DMS153 treated with DMSO at 0.1 percent for 48 hours (cell line): ENCODE measurements around the gene TASOR2.

Experiments used
- DNase-seq: peaks from one replicate; lab custom pipeline; 2025; ENCODE audit not compliant: unreplicated experiment; lab: John Stamatoyannopoulos, UW

Gene TASOR2

DNA sequence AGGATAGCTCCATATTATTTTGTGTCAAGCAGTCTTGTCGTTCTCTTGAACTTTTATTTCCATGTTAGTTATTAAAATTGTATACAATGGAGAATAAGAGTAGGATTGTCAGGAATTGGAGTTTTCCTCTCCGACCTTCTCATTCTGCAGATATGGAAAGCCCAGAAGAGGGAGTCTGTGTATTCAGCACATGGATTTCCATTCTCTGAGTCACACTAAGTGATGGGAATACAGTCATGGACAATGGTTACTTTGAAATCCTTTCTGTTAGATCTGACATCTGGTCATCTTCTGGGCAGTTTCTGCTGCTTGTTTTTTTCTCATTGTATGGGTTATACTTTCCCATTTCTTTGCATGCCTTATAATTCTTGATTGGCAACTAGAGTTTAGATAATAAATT is 5.0 kb upstream of the TASOR2 start:
- no peak for DNase-seq

- DNase-seq = no peak
Observed at GRCh38 chr10:5681930-5682329, 2.7 kb upstream of the TASOR2 start.

GRCh38 chr10:5683065-5683464 is 1.6 kb upstream of the TASOR2 start:
- no peak for DNase-seq

- DNase-seq = no peak
Observed at GRCh38 chr10:5684971-5685763, 529 bp downstream of the TASOR2 start.

- no peak for DNase-seq
Observed at GRCh38 chr10:5685764-5686240, 1.2 kb downstream of the TASOR2 start.

- no peak for DNase-seq
Observed at GRCh38 chr10:5688587-5688986, 3.9 kb downstream of the TASOR2 start.

DNA sequence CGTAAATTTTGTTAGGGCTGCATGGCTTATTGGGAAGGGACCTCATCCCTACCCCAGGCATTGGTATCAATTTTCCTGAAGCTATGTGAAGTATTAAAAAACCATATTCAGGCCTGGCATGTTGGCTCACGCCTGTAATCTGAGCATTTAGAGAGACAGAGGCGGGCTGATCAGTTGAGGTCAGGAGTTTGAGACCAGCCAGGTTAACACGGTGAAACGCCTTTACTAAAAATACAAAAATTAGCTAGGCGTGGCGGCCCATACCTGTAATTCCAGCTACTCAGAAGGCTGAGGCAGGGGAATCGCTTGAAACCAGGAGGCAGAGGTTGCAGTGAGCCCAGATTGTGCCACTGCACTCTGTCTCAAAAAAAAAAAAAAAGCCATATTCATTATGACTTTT is 7.1 kb downstream of the TASOR2 start:
- DNase-seq = no peak

DNA sequence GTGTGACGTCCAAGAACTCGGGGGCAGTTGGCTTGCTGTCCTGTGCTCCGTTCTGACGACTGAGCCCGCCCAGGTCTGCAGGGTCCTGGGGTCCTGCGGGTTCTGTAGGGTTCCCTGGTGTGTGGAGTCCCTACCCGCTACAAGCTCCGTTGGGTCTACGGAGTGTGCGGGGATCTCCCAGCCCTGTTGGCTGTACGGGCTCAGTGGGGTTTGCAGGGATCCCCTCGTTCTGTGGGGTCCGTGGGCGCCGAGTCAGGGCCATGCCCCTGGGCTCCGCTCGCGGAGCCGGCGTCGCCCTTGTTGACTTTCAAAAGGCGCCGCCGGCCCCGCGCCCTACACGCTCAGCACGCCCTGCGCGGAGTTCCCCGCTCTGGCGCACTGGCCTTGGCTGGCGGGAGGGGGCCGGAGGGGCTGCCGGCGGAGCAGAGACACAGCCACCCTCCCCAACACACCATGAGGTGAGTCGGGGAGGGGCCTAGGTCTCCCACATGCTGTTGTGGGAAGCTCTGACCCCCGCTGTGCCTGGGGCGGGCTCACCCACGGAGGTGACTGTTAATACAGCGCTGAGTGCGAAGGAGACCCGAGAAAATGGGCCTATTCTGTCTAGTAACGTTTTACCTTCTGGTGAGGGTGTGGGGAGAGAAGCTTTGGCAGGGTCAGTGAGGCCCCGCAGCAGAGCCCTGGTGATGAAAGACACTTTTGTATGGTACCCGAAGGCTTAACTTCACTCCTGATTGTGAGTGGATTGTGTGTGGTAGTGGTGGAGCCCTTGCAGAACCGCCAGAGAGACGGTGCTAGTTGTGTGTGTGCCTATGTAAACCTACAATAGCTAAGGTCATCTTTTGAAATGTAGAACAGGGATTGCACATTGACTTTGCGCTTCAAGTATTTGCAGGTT is 8.1 kb downstream of the TASOR2 start:
- DNase-seq = no peak

DNA sequence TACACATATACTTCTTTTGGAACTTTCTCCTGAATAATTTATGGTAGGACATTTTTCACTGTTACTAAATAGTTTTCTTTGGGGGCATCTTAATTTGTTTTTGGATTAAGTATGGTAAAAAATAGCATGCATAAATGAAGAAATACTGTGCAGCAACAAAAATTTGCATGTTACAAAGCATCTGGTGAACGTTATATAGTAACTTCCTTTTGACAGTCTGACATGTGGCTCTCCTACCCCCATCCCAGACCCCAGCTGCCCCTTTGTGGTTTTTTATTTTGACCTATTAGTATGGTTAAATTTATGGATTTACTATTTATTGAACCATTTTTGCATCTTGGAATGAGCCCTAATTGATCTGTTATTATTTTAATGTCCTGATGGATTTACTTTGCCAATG is 9.9 kb downstream of the TASOR2 start:
- no peak for DNase-seq

GRCh38 chr10:5697342-5697741 is 12.7 kb downstream of the TASOR2 start:
- DNase-seq = no peak

DNA sequence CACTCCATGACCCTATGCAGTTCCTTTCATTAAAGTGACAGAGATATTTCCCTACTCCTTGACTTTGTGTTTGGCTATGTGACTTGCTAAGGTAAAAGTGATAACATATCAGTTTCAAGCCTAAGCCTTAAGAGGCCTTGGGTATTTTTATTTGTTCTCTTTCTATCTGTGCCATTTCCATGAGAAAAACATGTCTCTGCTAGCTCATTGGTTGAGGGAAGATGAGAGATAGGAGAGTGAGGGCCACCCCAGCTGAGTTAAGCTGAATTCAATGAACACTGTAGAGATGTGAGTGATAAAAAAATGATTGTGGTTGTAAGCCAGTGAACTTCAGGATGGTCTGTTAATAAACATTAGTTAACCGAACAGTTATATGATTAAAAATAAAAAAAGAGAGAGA is 13.4 kb downstream of the TASOR2 start:
- DNase-seq = no peak

- DNase-seq = no peak
Observed at GRCh38 chr10:5708356-5708755, 23.7 kb downstream of the TASOR2 start.

DNA sequence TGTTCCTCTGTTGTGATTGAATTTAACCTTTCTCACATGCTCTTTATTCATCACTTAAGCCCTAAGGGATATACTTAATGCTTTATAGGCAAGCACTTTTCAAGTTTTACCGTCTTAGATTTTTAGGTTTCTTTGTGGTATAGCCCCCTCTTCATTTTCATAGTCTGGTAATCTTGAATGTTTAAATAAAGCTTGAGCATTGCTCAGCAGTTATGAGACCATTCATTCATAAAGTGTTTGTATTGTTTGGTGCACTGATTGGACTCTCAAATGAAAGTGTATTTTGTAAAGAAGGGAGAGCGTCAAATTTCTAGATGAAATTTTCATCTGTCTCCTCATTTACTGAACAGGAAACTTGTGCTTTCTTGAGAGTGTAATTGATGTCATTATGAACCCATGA is 25.2 kb downstream of the TASOR2 start:
- DNase-seq = no peak

GRCh38 chr10:5710859-5711258 is 26.2 kb downstream of the TASOR2 start:
- DNase-seq = no peak

DNA sequence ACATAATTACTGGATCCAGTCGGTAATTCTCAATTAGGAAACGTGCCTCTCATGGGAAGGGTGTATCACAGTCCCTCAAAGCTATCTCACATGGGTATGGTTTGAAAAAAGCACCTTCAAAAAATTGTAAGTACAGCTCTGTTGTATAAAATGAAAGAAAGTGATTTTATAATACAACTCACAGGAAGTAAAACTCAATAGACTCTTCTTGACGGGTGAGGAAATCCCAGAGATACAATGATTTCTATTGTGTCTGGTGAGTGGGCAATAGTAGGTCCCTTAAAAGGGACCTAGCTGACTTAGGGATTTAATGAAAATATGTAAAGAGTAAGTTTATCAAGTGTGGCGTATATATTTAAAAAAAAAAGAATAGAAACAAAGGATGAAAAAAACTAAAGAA is 27.0 kb downstream of the TASOR2 start:
- DNase-seq = no peak

DNA sequence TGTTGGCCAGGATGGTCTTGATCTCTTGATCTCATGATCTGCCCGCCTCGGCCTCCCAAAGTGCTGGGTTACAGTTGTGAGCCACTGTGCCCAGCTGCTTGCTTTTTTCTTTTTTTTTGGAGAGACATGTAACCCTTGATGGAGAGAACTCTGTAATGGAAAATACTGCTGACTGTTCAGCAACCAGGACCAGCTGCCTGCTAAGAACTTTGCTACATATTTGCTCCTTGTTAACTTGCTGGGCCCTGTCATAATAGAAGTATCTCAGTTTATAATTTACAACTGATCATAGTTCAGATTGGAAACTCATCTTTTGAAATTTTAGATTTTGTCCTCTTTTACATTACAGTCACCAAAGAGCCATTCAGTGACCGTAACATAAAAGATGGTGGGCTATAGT is 34.9 kb downstream of the TASOR2 start:
- no peak for DNase-seq

DNA sequence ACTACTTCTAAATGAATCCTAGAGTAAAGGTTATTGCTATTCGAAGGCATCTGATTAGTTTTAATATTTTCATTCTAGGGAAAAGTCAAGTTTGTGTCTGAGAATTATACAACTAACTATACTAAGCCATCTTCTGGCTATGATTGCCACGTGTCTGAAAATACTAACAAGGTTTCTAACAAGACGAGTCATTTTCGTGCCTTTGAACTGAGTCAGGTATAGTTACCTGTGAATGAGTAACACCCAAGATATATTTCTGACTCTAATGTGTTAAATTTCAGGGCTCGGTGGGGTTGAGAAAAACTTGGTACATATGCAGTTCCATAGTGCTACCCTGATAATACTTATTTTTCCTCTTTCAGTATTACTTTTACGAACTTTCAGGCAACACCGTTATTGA is 35.5 kb downstream of the TASOR2 start:
- DNase-seq = no peak

- DNase-seq = no peak
Observed at GRCh38 chr10:5723692-5724091, 39.1 kb downstream of the TASOR2 start.

- DNase-seq = no peak
Observed at GRCh38 chr10:5730766-5731165, 46.1 kb downstream of the TASOR2 start.

DNA sequence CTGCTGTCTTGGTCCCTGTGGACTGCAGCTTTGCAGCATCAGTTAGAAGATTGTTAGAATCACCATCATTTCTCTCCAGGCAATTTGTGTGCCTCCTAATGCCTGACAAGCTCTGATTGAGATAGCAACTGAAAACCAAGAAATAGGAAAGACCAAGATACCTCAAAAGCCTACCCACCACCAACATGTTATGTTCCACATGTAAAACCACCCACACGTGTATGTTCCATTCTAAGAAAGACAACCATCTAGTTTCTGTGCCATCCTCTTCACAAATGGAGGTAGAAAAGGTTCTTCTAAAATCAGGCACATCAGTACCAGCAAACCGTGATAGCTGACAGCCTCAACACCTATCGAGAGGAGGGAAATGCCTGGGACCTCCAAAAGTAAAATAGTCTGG is 46.9 kb downstream of the TASOR2 start:
- no peak for DNase-seq

GRCh38 chr10:5732141-5732540 is 47.5 kb downstream of the TASOR2 start:
- no peak for DNase-seq
